NCI-H187 (cell line): Measurements from ENCODE around the gene IP6K3.

Experiments
- DNase-seq, 2 experiments: peaks; one replicate each; lab custom pipeline; 2025; lab: John Stamatoyannopoulos, UW

Gene IP6K3

DNA sequence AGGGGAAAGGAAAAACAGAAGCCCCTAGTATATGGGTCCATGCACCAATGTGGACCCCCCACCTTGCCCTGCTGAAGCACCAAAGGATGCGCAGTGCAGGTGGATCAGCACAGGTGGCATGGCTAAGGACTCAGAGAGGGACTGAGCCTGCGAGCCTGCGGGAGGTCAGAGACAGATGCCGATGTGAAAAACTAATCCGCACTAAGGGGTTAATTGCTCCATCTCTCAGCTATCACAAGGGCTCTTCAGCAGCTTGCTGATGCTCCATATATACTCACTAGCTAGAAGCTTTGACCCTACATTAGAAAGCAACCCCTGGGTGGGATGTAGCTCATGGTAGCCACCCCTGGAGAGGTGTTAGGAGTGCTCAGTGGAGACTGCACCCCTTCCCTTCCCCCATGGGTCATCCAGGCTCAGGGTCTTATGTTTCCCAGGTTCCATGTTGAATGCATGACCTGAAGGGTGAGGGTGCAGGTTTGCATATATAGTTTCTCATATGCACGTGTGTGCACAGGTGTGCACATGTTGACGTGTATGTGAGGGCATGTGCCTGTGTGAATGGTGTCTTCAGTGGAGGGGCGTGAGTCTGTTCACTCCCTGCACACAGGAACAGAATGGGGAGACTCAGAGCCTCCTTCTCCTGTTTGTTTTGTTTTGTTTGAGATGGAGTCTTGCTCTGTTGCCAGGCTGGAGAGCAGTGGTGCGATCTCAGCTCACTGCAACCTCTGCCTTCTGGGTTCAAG, 13.4 kb upstream of the IP6K3 start:
- peak; percentile 51 to 61 for DNase-seq

DNA sequence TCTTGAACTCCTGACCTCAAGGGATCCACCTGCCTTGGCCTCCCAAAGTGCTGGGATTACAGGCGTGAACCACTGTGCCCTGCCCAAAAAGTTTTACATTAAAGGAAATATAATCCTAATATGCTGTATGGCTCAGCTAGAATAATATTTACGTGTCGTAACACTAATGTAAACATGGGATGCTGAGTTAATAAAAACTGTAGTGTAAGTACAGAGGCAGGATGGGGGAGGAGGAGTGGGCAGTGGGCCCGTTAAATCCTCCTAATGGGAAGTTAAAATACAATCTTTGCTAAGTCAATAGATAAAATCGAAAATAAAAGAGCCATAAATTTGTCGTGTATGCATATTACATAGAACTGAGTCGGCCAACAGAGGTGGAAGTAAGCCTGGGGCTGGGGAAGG, 12.1 kb upstream of the IP6K3 start:
- DNase-seq = no peak

DNA sequence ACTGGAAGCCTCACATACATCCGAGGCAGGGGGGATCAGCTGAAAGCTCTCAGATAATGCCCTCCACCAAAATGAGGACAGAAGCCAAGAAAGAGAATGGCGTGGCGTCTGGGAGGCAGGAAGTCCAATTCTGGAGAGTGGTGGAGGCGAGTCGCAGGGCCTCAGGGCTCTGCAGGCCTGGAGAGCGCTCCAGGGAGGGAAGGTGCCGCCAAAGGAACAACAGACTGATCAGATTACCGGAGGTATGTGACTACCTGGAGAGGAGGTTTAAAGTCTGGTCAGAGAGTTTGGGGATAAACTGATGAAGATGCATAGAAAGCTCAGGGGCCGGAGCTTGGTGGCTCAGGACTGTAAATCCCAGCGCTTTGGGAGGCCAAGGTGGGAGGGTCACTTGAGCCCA, 11.2 kb upstream of the IP6K3 start:
- DNase-seq = no peak

DNA sequence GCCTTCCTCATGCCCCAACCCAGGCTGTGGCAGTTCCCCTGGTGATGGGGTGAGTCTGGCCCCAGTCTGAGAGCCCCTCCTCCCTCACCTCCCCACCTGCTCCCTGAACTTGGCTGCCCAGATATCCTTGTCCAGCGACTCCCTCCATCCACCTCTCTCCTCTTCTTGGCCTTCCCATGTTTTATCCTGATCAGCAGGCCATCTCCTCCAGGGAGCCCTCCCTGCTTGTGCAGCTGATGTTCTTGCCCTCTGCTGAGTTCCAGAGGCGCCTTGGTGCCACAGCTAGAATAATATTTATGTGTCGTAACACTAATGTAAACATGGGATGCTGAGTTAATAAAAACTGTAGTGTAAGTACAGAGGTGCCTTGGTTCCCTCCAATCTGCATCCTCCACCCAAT, 10.4 kb upstream of the IP6K3 start:
- no peak for DNase-seq

DNA sequence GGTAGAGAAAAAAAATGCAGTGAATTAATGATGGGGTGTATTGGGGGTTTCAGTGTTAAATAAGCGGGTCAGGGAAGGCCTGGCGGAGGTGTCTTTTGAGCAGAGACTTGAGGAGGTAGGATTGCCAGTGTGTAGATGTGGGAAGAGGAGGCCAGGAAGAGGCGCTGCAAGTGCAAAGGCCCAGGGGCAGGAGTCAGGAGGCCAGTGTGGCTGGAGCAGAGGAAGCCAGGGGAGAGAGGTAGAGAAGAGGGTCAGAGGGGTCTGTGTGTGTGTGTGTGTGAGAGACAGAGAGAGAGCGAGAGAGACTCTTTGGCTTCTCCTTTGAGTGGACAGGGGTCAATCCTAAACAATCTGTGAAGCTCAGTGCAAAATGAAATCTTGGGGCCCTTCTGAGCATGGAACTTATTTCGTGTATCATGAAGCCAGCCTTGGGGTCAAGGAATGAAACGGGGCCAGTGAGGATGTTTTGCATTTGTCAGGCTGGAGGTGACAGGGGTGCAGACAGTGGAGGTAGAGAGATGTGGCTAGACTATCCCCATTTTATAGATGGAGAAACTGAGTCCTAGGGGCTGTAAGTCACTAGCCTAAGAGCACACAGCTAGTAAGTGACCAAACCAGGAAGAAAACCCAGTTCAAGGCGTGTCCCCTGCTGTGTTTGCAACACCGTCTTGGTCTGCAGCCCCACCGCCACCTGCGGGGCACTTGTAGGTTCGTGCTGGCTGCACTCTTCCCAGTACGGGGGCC, 9.7 kb upstream of the IP6K3 start:
- DNase-seq = no peak

DNA sequence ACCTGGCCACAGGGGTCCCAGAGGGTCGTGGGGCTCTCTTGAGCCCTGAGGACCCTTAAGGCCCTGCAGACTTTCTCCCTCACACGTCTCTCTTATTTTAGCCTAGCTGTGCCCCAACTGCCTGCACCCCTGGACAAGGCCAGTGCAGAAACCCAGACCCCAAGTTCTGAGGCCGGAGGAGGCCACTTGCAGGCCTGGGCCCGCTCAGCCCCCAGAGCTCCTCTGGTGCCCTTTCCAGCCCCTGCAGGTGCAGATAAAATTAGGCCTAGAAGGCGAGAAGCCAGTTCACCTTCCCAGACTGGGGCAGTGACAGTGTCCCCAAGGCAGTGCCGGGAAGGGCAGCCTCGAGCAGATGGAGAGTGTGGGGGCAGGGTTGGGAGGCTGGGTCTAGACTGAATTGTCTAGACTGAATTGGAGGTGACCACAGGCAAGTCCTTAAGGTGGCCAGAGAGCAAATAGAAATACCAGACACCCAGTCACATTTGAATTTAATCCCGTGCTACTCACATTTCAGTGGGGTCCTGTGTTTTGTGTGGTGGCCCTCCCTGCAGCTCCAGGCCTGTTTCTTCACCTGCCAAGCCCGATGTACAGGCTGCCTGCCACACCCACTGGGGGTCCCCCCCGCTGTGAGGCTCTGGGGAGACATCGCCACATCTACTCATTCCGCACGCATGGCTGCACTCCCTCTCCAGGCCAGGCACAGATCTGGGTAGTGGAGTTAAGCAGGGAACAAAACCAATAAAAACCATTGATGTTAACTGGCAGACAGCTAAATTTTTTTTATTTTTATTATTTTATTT, 8.6 kb upstream of the IP6K3 start:
- peak; percentile 93 for DNase-seq

DNA sequence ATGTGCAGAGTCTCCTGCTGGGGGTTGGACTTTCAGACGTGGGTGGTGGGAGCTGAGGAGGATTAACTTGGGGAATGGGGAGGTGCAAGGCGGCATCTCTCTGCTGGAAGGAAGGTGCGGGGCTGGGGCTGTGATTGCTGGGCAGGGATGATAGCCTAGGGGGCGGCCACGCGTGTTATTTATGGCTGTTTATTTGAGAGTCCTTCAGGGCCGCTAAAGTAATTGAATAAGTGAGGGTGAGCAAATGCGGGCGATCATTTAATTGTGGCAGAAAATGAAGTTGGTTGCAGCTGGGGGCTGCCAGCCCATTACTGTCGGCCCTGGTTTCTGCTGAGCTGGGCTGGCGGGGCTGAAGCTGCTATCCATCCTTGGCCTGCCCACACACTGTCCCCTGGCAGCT, 7.5 kb upstream of the IP6K3 start:
- no peak for DNase-seq

DNA sequence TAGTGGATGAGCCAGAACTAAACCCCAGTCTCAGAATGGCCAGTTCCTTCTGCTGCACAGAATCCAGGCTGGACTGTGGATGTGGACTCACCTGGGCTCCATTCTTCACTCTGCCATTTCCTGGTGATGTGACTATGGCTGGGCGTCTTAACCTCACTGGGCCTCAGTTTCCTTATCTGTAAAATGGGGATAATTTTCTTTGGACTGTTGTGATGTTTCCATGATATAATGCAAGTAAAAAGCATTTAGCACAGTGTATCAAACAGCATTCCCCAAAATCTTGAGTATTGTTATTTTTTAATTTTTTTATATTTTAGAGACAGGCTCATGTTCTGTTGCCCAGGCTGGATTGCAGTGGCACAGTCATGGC, 5.9 kb upstream of the IP6K3 start:
- no peak for DNase-seq

DNA sequence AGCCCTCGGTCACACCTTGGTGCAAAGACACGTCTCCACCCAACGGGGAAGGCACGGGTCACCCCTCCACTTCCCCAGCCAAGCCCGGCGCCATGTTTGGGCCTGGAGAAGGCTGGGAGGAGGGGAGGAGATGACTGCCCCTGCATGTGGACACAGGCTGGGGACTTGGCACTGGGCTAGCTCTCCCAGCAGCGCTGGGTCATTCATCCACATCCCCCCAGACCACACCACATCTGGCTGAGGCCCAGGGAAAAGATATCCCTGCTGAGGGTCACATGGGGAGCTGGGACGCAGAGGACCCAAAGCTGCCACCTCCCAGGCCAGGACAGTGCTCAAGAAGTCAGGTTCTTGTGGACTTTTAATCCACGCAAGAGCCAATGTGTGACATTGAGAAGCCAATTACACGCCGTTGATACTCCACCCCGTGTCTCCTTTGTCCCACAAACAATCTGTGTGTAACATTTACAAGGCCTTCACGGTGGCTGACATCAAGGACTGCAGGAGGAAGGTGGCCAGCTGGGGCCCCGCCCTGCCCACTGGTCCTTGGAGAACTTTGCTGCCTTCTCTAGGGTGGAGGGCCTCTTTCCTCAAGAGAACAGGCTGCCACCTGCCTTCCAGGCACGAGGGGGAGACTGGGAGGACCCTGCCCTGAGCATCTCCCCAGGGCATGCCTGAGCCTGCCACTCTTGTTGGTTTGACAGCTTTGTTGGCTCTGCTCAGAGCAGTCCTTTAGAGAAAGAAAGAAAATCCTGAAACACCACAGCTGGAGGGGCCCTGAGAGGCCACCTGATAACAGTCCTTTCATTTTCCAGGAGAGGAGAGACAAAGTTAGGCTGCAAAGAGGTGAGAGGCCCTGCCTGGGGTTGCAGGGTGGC, 5.3 kb upstream of the IP6K3 start:
- peak; percentile 88 to 90 for DNase-seq

DNA sequence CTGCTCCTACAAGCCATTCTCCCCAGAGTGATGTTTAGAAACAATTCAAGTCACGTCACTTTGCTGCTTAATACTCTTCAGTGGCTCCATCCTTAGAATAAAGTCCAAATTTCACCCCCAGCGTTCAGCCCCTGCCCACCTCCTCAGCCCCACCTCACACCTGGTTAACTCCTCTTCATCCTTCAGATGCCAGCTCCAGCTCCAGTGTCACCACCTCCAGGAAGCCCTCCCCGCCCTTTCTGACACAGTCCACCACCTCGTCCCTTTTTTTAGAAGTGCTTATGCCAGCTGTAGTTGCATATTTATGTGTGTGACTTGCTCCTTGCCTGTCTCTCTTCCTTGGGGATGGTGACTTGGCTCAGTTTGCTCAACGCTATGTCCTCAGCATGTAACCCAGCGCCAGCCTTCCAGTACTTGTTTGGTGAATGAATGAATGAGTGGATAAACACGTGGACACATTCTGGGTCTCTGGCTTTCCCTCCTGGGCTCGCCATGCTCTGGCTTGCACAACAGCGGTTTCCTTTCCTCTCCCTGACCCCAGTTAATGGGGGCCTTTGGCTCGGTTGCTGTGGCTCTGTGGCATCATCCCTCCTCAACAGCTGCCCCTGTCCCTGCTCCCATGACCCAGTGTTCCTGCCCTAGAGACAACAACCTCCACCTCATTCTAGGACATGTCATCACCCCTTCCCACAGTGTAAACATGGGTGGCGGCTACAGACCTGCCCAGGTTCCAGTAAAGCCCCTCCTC, 3.7 kb upstream of the IP6K3 start:
- no peak for DNase-seq

DNA sequence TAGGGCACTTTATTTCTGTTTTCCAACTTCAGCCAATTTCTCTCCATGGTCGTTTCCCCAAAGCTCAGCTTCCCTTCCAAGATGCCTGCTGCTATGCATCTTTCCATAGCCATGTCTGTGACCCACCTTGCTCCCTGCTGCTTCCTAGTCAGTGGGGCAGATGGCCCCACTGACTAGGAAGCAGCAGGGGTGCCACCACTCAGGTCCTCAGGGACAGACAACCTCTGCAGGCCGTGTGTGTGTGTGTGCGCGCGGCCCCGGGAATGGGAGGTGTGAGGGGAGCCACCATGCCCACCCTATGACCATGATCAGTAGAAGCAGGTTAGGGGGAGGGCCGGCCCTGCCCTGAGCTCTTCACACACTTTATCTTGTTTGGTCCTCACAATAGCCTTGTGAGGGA, 2.7 kb upstream of the IP6K3 start:
- DNase-seq = no peak

DNA sequence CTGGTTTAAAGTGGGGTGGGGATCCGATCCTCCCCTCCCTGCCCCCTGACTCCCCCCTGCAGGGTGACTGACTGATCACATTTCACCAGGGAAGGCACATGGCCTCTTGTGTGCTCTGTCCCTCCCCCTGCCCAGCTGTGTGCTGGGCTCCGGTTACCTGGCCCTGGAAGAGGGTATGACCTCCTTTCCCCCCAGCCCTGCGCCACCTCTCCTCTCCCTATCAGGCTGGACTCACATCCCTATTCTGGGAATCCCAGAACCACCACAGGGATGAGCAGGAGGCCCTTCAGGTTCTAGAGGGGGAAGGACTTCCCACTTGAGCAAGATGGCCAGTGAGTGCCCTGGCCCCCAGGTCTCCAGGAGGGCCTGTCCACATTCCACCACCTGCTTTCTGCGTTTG, 2.1 kb upstream of the IP6K3 start:
- DNase-seq = no peak

DNA sequence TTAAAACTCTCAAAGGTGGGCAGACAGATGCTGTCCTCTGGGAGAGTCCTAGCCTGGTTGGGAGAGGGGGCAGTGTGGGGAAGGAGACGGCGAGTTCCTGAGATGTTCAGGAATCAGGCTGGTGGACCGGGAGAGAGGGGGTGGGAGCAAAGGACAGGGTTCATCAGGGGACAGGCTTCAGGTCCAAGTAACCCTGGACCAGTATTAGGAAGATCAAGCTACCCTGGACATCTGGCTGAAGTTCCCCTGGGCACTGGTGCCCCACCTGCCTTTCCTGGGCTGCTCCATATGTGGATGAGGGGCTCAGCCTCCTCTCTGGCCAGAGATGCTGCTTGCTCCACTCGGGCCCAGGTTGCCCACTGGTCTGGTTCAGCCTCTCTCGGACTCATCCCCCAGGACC, 1.1 kb upstream of the IP6K3 start:
- DNase-seq = no peak

DNA sequence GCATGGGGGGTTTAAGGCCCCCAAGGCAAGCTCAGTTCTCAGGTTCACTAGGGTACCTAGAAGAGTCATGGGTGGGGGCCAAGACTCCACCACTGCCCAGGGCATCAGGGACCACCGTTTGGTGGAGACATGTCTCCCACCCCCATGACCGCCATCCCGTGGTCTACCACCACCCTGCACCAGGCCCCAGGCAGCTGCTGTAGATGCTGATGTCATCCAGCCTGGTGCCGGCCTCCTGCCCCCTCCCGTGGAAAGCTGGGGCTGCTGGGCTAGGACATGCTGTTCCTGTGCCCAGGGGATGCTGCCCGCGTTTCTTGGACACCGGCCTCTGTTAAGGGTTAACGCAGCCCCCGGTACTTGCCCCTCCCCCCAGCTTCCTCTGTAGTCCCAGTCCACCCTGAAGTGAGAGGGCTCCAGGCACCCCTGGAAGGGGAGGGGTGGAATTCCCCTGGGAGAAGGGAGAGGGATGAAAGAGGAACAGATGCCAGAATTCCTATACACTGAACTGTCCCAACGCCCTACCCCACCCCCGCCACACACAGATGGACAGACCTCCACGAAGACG, 587 bp downstream of the IP6K3 start:
- DNase-seq = no peak

DNA sequence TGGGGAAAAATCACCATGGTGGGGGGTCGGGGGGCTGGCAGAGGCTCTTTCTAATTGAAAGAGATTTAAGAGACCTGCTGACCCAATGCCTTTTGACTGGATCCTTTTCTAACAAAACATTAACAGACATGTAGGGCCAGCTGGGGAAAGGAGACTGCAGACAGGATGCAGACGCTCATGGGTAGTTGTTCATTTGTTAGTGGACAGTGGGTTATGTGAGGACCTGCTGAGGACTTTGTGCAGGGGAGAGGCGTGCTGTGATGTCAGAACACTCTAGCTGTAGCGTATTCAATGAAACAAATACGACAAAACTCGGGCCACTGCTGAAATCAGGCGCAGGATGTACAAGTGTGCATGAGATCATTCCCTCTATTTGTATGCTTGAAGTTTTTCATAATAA, 1.2 kb downstream of the IP6K3 start:
- DNase-seq = no peak

DNA sequence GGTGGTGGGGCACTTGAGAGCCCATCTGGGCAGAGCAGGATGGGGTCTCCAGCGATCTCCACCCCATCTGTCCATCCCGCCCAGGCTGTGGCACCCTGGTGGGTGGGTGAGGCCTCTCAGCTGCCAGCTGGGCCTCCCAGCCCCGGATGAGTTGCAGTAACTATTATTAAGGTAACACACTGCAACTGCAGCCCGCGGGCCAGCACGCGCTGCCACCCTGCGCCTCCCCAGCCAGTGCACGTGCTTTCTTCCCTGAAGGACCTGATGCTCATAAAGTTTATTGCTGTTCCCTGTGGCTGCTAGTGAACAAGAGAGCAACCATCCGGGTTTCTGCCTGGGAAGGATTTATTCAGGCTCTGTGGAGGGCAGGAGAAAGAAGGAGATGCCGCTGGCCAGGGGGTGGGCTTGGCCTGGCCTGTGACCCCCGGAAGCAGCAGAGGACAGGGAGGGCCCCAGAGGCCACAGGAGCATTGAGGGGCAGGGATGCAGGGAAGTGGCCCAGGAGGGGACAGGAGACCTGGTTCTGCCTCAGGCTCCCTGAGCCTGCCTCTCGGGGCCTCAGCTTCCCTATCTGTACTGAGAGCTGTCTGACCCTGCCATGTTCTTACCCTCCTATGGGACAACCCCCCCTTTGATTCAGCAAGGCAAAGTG, 1.7 kb downstream of the IP6K3 start:
- DNase-seq = peak in 1 of 2 experiments; percentile 51

DNA sequence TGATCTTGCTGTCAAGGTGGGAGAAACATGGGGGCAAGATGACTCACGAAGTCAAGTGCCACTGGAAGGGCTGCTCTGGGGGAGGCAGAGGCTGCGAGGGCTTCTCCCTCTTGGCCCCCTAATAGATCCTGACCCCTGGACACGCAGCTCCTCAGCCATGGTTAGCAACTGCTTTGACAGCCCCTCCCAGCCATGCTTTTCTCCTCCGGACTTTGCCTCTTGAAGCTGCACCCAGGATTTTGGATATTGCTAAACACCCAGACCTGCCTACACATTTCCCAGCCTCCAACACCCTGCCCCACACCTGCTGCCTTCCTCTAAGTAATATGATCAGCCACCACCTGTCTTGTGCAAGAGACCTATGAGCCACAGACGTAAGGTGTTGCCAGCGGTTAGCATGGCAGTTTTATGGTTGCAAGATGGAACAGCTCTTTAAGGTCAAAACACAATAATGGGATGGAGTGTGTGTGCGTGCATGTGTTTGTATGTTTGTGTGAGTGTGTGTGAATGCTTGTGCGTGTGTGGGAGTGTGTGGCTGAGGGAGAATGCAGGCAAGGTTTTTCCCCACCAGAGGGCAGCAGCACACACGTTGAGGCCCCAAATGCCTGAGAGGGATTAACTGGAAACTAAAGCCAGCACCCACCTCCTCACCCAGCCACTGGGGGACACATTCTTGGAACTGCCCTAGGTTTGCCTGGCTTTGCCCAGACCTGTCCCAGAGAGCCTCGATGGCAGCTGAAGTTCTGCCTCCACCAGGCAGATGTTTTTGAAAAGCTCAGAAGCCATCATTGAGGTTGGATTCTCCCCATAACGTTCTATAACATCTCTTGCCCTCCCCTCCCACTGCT, 2.5 kb downstream of the IP6K3 start:
- DNase-seq = peak; percentile 92

DNA sequence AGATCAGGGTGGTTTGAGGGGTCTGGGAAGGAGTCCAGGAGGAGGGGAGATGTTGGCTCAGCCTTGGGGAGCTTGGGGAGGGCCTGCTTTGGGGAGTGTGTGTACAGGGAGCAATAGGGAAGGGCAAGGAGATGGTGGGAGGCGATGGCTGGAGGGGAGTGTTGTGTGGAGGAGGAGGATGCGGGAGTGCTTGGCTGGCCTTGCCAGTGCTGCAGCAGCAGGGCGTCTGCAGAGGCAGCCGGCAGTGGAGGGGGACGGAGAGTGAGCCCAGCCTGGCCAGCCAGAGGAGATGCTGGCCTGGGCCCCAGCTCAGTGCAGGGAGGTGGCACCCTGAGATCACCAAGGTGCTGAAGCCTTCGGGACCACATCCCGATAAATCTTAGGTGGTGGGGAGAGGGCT, 3.9 kb downstream of the IP6K3 start:
- DNase-seq = peak in 1 of 2 experiments; percentile 52

DNA sequence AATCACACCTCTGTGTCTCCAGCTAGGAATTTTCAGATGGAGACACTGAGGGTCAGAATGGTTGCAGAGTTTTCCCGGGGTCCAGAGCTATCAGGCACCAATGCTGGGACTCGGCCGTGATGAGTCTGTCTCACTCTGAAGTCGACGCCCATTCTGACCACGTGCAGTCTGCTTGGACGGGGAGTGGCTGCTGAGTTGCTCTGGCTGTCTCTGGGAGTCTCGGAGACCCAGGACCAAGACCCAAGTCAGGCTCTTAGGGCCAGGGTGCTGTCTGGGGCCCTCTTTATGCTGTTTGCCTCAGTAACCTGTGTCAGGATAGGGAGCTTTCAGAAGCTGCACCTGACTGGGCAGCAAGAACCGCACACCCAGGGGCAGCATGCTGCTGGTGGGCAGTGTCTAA, 4.6 kb downstream of the IP6K3 start:
- DNase-seq = peak in 1 of 2 experiments; percentile 29
